Chondrocyte (in vitro differentiated cells): Measurements from ENCODE around the gene IFNG. TPM values are rescaled to one million over a fixed set of nuclear protein-coding genes. Genes with fewer than 3 reads are reported as not detected.
"Not testable (repeated sequence)": the region's sequence is repeated elsewhere in the genome, so short reads cannot be mapped to it uniquely, and the experiment has no call there.

Experiments
- DNase-seq: peaks from one replicate; pipeline ENCODE4 v3.0.0; 2021; ENCODE audit warnings: mixed read lengths, low spot score
- H3K27ac Mint-ChIP-seq: one replicate; pipeline ENCODE4 v1.8.0; 2021; ENCODE audit warnings: mild to moderate bottlenecking, moderate library complexity, mixed read lengths; ENCODE audit not compliant: unreplicated experiment
- H3K27me3 Mint-ChIP-seq: 2 replicates; pipeline ENCODE4 v1.8.0; 2021; ENCODE audit warnings: low read depth, mixed read lengths
- H3K36me3 Mint-ChIP-seq: 2 replicates; pipeline ENCODE4 v1.8.0; 2021; ENCODE audit warnings: low read depth, mixed read lengths
- H3K4me1 Mint-ChIP-seq: 2 replicates; pipeline ENCODE4 v1.8.0; 2021; ENCODE audit warnings: low read depth, mild to moderate bottlenecking, mixed read lengths
- H3K4me3 Mint-ChIP-seq: one replicate; pipeline ENCODE4 v1.8.0; 2021; ENCODE audit warnings: mild to moderate bottlenecking, moderate library complexity, mixed read lengths; ENCODE audit not compliant: unreplicated experiment
- H3K9me3 Mint-ChIP-seq: 2 replicates; pipeline ENCODE4 v1.8.0; 2021; ENCODE audit warnings: low read depth, mixed read lengths
- total RNA-seq: library from RNA; stranded (reverse); gene quantifications from 3 replicates; pipeline ENCODE4 v1.2.1, GENCODE V29; 2021
- TF ChIP-seq, protein P1 (sequence below): fragments of 200-600 bp; sonication (generic); IDR thresholded peaks from 2 replicates; pipeline ENCODE4 v1.5.0; 2021; ENCODE audit warnings: antibody characterized with exemption, mild to moderate bottlenecking, moderate library complexity

The IFNG gene
- total RNA-seq, 1 donor from 2014 or later = not detected

DNA sequence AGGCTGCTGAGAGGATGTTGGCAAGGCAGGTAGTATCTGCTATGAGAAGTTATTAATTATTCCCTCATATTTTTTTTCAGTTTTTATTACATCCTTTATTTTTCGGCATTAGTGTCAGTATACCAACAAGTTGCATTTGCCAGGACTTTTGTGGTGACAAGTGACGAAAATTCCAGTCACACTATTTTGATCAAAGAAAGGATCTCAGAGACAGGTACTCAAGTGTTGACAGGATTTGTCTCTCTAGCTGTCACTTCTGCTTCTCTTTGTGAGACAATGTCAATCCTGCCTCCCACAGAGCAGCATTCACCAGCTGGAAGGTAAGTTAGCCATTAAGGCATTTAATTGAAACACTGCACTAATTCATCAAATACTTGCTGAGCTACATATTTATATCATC is 18.0 kb upstream of the IFNG start:
- no peak for DNase-seq
- Mint-ChIP-seq H3K27me3 (peaks cover 3% of the 10 kb centered on the region), H3K4me3 (no peak overlapping the region), H3K9me3 (no peaks in the 10 kb centered on the region), H3K27ac (no peak overlapping the region), H3K4me1 (peaks cover 14% of the 10 kb centered on the region), H3K36me3 (peaks cover 2% of the 10 kb centered on the region)
- TF ChIP-seq, protein P1, sequence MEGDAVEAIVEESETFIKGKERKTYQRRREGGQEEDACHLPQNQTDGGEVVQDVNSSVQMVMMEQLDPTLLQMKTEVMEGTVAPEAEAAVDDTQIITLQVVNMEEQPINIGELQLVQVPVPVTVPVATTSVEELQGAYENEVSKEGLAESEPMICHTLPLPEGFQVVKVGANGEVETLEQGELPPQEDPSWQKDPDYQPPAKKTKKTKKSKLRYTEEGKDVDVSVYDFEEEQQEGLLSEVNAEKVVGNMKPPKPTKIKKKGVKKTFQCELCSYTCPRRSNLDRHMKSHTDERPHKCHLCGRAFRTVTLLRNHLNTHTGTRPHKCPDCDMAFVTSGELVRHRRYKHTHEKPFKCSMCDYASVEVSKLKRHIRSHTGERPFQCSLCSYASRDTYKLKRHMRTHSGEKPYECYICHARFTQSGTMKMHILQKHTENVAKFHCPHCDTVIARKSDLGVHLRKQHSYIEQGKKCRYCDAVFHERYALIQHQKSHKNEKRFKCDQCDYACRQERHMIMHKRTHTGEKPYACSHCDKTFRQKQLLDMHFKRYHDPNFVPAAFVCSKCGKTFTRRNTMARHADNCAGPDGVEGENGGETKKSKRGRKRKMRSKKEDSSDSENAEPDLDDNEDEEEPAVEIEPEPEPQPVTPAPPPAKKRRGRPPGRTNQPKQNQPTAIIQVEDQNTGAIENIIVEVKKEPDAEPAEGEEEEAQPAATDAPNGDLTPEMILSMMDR = no peak

DNA sequence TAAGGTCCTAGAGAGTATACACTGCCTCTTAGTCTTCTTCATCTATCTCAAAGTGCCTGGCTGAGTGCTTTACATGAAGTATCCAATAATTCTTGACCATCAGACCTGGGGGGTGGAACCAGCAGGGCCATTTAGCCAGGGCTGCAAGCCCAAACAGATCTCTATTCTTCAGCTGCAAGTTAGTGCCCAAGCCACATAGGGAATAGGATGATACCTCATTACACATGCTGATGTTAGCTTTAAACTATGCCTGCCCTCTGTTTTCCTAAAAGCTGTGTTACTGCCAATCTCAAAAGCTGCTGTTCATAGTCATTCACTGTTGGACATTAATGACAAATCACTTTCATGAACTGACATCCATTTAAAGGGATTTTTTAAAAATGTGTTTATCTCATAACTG is 16.7 kb upstream of the IFNG start:
- Mint-ChIP-seq H3K9me3 (no peaks in the 10 kb centered on the region), H3K4me1 (peaks cover 14% of the 10 kb centered on the region), H3K27ac (no peak overlapping the region), H3K4me3 (no peak overlapping the region), H3K36me3 (peaks cover 2% of the 10 kb centered on the region), H3K27me3 (no peaks in the 10 kb centered on the region)
- TF ChIP-seq, protein P1 = no peak
- DNase-seq = no peak

DNA sequence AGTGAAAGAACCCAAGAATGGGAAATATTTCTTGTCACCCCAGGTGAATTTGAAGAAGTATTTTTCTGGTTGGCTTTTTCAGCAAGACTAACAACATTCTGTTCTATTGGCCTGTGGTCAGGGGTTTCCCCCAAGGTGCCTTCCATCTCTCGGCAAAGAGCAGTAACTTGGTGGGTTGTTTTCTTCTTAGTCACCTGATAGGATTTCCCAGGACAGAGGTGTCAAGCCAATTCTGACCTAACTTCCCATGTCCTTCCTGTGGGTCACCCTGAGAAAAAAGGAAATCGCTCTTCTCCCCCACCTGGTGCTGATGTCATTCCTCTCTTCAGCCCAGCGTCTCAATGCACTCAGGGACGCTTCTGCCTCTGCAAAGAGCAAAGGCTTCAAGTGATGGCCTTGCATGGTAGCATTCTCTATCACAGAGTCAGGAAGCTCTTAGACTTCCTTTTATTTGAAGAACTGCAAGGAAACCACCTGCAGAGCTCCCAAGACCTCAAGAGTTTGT is 16.1 kb upstream of the IFNG start:
- Mint-ChIP-seq H3K36me3 (peaks cover 2% of the 10 kb centered on the region), H3K27me3 (no peaks in the 10 kb centered on the region), H3K9me3 (no peaks in the 10 kb centered on the region), H3K4me3 (no peak overlapping the region), H3K27ac (no peak overlapping the region), H3K4me1 (peaks cover 14% of the 10 kb centered on the region)
- TF ChIP-seq, protein P1 = no peak
- DNase-seq = no peak

DNA sequence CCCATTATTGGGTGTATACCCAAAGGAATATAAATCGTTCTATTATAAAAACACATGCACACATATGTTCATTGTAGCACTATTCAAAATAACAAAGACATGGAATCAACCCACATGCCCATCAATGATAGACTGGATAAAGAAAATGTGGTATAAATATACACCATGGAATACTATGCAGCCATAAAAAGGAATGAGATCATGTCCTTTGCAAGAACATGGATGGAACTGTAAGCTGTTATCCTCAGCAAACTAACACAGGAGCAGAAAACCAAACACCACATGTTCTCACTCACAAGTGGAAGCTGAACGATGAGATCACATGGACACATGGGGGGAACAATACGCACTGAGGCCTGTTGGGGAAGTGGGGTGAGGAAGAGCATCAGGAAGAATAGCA is 15.2 kb upstream of the IFNG start:
- not testable (repeated sequence) for DNase-seq, H3K4me3 Mint-ChIP-seq, H3K27me3 Mint-ChIP-seq, H3K36me3 Mint-ChIP-seq, H3K9me3 Mint-ChIP-seq, H3K27ac Mint-ChIP-seq
- peaks cover 14% of the 10 kb centered on the region for H3K4me1 Mint-ChIP-seq

DNA sequence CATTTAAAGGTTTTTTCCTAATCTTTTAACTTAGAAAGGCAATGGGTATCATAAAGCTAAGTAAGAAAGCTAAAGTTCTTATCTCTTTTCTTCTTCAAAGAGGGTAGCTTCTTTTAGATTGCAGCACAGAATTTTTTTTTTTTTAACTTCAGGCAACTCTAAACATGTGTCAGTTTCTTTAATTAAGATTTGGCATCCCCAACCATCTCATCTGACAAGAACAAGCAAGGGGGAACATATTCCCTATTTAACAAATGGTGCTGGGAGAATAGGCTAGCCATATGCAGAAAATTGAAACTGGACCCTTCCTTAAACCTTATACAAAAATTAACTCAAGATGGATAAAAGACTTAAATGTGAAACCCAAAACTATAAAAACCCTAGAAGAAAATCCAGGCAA is 14.3 kb upstream of the IFNG start:
- no peaks in the 10 kb centered on the region for H3K27me3 Mint-ChIP-seq
- TF ChIP-seq, protein P1 = no peak
- no peak overlapping the region for H3K4me3 Mint-ChIP-seq
- no peak overlapping the region for H3K27ac Mint-ChIP-seq
- no peaks in the 10 kb centered on the region for H3K36me3 Mint-ChIP-seq
- peaks cover 11% of the 10 kb centered on the region for H3K4me1 Mint-ChIP-seq
- no peak for DNase-seq
- H3K9me3 Mint-ChIP-seq = no peaks in the 10 kb centered on the region

DNA sequence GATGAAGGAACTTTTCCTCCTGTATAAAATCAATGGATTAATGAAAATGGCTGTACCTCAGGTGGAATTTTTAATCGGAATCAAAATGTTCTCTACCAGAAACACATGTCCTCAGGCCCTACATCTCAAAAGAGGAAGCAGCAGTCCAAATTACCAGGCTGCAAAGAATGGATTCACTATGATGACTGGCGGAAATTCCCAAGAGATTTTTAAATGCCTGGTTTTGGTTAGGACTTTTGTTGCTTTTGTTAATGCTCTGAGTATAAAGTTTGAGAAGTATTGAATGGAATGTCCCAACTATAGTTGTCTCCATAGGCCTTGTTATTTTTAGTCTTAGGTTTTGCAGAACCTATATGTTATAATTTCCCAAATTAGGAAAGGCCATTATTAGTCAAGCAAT is 11.2 kb upstream of the IFNG start:
- Mint-ChIP-seq H3K27ac (no peak overlapping the region), H3K4me1 (no peaks in the 10 kb centered on the region), H3K9me3 (no peaks in the 10 kb centered on the region), H3K4me3 (no peak overlapping the region), H3K36me3 (no peaks in the 10 kb centered on the region), H3K27me3 (no peaks in the 10 kb centered on the region)
- no peak for DNase-seq
- TF ChIP-seq, protein P1 = no peak
